ENCODE data around the gene CCDC150.
"Not testable (repeated sequence)": the region's sequence is repeated elsewhere in the genome, so short reads cannot be mapped to it uniquely, and the experiment has no call there.

CCDC150 gene

GRCh38 chr2:196710056-196710455 is 70.5 kb downstream of the CCDC150 start:
- in situ Hi-C loops (cut with MboI; ENCODE audit: low sequenced_read_pairs): not testable (repeated sequence)

- in situ Hi-C loops (cut with MboI; ENCODE audit: low sequenced_read_pairs): no loop called here
Measured at GRCh38 chr2:196711625-196712024, 72.1 kb downstream of the CCDC150 start.

GRCh38 chr2:196712867-196713266 is 73.4 kb downstream of the CCDC150 start:
- in situ Hi-C loops (cut with MboI; ENCODE audit: low sequenced_read_pairs): no loop called here

- in situ Hi-C loops (cut with MboI; ENCODE audit: low sequenced_read_pairs): no loop called here
Measured at GRCh38 chr2:196718419-196719109, 79.0 kb downstream of the CCDC150 start.

- in situ Hi-C loops (cut with MboI; ENCODE audit: low sequenced_read_pairs): no loop called here
Measured at GRCh38 chr2:196719110-196719872, 79.8 kb downstream of the CCDC150 start.

- in situ Hi-C loops (cut with MboI; ENCODE audit: low sequenced_read_pairs): no loop called here
Measured at GRCh38 chr2:196723571-196723970, 84.1 kb downstream of the CCDC150 start.

- in situ Hi-C loops (cut with MboI; ENCODE audit: low sequenced_read_pairs): no loop called here
Measured at GRCh38 chr2:196725218-196725617, 85.7 kb downstream of the CCDC150 start.

- in situ Hi-C loops (cut with MboI; ENCODE audit: low sequenced_read_pairs): no loop called here
Measured at GRCh38 chr2:196725882-196726281, 86.4 kb downstream of the CCDC150 start.

GRCh38 chr2:196729418-196729817 is 89.9 kb downstream of the CCDC150 start:
- in situ Hi-C loops (cut with MboI; ENCODE audit: low sequenced_read_pairs): no loop called here

GRCh38 chr2:196736646-196737045 is 97.1 kb downstream of the CCDC150 start:
- in situ Hi-C loops (cut with MboI; ENCODE audit: low sequenced_read_pairs): not testable (repeated sequence)

GRCh38 chr2:196737046-196737445 is 97.5 kb downstream of the CCDC150 start:
- in situ Hi-C loops (cut with MboI; ENCODE audit: low sequenced_read_pairs): no loop called here

- in situ Hi-C loops (cut with MboI; ENCODE audit: low sequenced_read_pairs): no loop called here
Measured at GRCh38 chr2:196739031-196739430, 99.5 kb downstream of the CCDC150 start.

- in situ Hi-C loops (cut with MboI; ENCODE audit: low sequenced_read_pairs): no loop called here
Measured at GRCh38 chr2:196742216-196742615, 102.7 kb downstream of the CCDC150 start.

GRCh38 chr2:196742685-196743084 is 103.2 kb downstream of the CCDC150 start:
- in situ Hi-C loops (cut with MboI; ENCODE audit: low sequenced_read_pairs): no loop called here

- in situ Hi-C loops (cut with MboI; ENCODE audit: low sequenced_read_pairs): no loop called here
Measured at GRCh38 chr2:196743165-196743564, 103.7 kb downstream of the CCDC150 start.

GRCh38 chr2:196745711-196746110 is 106.2 kb downstream of the CCDC150 start:
- in situ Hi-C loops (cut with MboI; ENCODE audit: low sequenced_read_pairs): no loop called here

- in situ Hi-C loops (cut with MboI; ENCODE audit: low sequenced_read_pairs): no loop called here
Measured at GRCh38 chr2:196747400-196747799, 107.9 kb downstream of the CCDC150 start.

- in situ Hi-C loops (cut with MboI; ENCODE audit: low sequenced_read_pairs): no loop called here
Measured at GRCh38 chr2:196748123-196748522, 108.6 kb downstream of the CCDC150 start.

- in situ Hi-C loops (cut with MboI; ENCODE audit: low sequenced_read_pairs): no loop called here
Measured at GRCh38 chr2:196750291-196750923, 110.9 kb downstream of the CCDC150 start.

GRCh38 chr2:196750977-196751631 is 111.6 kb downstream of the CCDC150 start:
- in situ Hi-C loops (cut with MboI; ENCODE audit: low sequenced_read_pairs): no loop called here
